C4-2B (cell line): ENCODE results near the gene WNT16.

Source experiments
- H3K27ac ChIP-seq: fragments of 450-650 bp; 2 replicates; pipeline ENCODE4 v1.5.1; 2017
- CTCF ChIP-seq: fragments of 450-650 bp; conservative IDR thresholded peaks from 2 replicates; pipeline ENCODE4 v1.5.1; 2017; ENCODE audit warnings: mild to moderate bottlenecking
- ZFX ChIP-seq: fragments of 450-650 bp; IDR thresholded peaks from 2 replicates; pipeline ENCODE4 v1.6.1; 2017

Gene WNT16

GRCh38 chr7:121328508-121329190 is at the start of gene WNT16:
WNT16 (plus strand) TSS chr7:121329000; CDS start chr7:121329293, 293 bp downstream.
- no peak for TF ChIP-seq CTCF
- no peak for TF ChIP-seq ZFX
- H3K27ac ChIP-seq: no peak within 1 kb of the TSS

- TF ChIP-seq ZFX (no peak), CTCF (no peak)
- no peak overlapping the region for H3K27ac ChIP-seq
Observed at GRCh38 chr7:121279060-121279620, 49.7 kb upstream of the WNT16 start.

GRCh38 chr7:121279822-121280221 is 49.0 kb upstream of the WNT16 start:
- TF ChIP-seq ZFX (no peak), CTCF (no peak)
- no peak overlapping the region for H3K27ac ChIP-seq

GRCh38 chr7:121280656-121281055 is 48.1 kb upstream of the WNT16 start:
- TF ChIP-seq ZFX (no peak), CTCF (no peak)
- H3K27ac ChIP-seq: no peak overlapping the region

GRCh38 chr7:121282129-121282528 is 46.7 kb upstream of the WNT16 start:
- H3K27ac ChIP-seq: no peak overlapping the region

GRCh38 chr7:121285066-121285667 is 43.6 kb upstream of the WNT16 start:
- H3K27ac ChIP-seq: no peak overlapping the region
- TF ChIP-seq ZFX (no peak), CTCF (no peak)

More at GRCh38 chr7:121282129-121282528, 46.7 kb upstream of the WNT16 start:
- TF ChIP-seq ZFX (no peak), CTCF (no peak)

GRCh38 chr7:121286186-121286585 is 42.6 kb upstream of the WNT16 start:
- no peak overlapping the region for H3K27ac ChIP-seq
- no peak for TF ChIP-seq ZFX
- no peak for TF ChIP-seq CTCF
